Measurements from ENCODE around the gene CCR6. TPM values are rescaled to one million over a fixed set of nuclear protein-coding genes. Genes with fewer than 3 reads are reported as not detected.

The CCR6 gene
- total RNA-seq, 1 experiment from 2014 or later: not detected

DNA sequence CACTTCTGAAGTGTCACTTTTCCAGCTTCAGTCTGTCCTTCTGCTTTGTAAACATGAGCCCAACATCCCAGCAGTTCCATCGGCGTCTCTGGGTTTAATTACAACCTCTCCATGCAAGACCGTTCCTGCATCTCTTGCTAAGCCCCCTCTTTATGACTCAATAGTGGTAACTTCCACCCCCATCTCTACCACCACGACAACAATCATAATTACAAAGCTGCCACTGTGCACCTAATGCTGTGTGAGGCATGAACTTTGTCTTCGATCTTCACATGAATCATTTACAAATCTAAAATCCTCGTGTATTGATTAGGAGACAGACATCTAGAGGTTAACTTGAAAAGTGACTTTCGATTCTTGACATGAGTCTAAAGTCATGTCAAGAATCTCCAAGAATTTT, 4.9 kb upstream of the CCR6 start:
- Histone ChIP-seq H3K4me3 (ENCODE audit: low read length) (no peak overlapping the region), H4K20me1 (ENCODE audit: insufficient read depth, low read depth, low read length) (peaks cover 43% of the 10 kb centered on the region), H3K27ac (ENCODE audit: low read length) (no peak overlapping the region), H2AFZ (ENCODE audit: low read length) (no peak overlapping the region), H3K36me3 (ENCODE audit: insufficient read depth, low read length) (no peaks in the 10 kb centered on the region), H3K9me2 (replicated peaks; ENCODE audit: insufficient read depth, low read length) (no peaks in the 10 kb centered on the region), H3K4me1 (ENCODE audit: low read length) (peaks cover 58% of the 10 kb centered on the region), H3K9ac (ENCODE audit: low read length) (no peak overlapping the region), H3K79me2 (ENCODE audit: low read length) (no peaks in the 10 kb centered on the region), H3K27me3 (ENCODE audit: low read length) (no peaks in the 10 kb centered on the region), H3K4me2 (ENCODE audit: low read depth, low read length, poor library complexity, severe bottlenecking) (no peak overlapping the region), H3K9me3 (ENCODE audit: low read length) (peaks cover 3% of the 10 kb centered on the region; the same call in 1 of the 2 replicates)
- no peak for DNase-seq

DNA sequence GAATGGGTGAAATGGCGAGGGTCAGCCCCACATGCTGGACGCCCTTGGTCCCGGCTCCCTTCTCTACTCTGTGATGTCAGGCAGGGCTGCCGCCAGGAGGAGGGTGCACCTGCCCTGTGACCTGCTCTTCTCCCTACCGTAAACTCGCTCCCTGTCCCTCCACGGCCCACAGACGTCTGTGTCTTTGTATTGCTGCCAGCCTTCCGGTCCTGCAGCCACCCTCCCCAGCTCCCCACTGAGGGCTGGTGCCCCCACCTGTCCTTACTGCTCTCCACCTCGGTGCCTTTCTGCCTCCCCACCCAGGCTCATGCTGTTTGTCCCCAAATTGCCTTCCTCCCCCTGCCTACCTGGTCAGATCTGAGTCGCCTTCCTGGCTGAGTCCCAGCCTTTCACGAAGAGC, 4.1 kb upstream of the CCR6 start:
- peaks cover 37% of the 10 kb centered on the region for H4K20me1 ChIP-seq (ENCODE audit: insufficient read depth, low read depth, low read length)
- H3K9me2 ChIP-seq (replicated peaks; ENCODE audit: insufficient read depth, low read length): no peaks in the 10 kb centered on the region
- H3K4me1 ChIP-seq (ENCODE audit: low read length): peaks cover 51% of the 10 kb centered on the region
- no peak overlapping the region for H3K9ac ChIP-seq (ENCODE audit: low read length)
- DNase-seq: no peak
- H3K27ac ChIP-seq (ENCODE audit: low read length): no peak overlapping the region
- no peaks in the 10 kb centered on the region for H3K79me2 ChIP-seq (ENCODE audit: low read length)
- H3K4me3 ChIP-seq (ENCODE audit: low read length): no peak overlapping the region
- no peak overlapping the region for H2AFZ ChIP-seq (ENCODE audit: low read length)
- no peaks in the 10 kb centered on the region for H3K36me3 ChIP-seq (ENCODE audit: insufficient read depth, low read length)
- H3K9me3 ChIP-seq (ENCODE audit: low read length): peaks cover 3% of the 10 kb centered on the region; the same call in 1 of the 2 replicates
- no peaks in the 10 kb centered on the region for H3K27me3 ChIP-seq (ENCODE audit: low read length)
- H3K4me2 ChIP-seq (ENCODE audit: low read depth, low read length, poor library complexity, severe bottlenecking): no peak overlapping the region

DNA sequence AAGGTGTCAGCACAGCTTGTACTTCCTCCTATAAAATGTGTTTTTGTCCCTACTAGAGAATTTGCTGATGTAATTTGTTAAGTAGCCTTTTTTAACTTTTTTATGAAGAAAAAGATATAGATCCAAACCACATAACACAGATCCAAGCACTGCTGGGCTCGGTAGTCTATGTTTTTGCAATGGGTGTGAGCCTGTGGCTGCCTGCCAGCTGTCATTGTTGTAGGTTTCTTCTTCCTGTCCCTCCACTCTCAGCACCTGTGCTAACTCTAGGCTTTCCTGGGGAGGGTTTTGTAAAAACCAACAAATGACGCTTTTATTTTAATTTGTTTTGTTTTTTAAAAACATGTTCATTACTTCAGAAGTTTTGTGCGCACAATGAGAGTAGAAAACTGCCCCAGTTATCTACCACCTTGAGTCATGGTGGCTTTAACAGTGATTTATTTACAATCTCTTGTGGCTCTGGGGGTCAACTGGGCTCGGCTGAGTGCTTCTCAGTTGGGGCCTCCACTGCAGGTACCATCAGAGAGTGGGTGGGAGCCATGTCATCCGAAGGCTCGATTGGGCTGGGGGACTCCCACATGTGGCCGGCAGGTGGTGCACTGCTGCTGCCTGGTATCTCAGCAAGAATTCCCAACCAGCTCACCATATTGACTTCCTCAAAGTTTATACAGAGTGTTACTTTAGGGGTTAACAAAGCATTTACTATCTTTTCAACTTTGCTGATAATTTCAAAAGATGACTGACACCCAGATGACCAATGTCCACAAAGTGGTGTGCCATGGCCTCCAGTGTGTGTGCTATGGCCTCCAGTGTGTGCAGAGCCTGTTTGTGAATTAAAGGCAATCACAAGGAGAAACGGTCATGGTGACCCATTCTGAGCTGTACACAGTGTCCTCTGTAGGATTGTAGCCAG, 3.0 kb upstream of the CCR6 start:
- Histone ChIP-seq H3K9me3 (ENCODE audit: low read length) (peaks cover 3% of the 10 kb centered on the region; the same call in 1 of the 2 replicates), H3K36me3 (ENCODE audit: insufficient read depth, low read length) (no peaks in the 10 kb centered on the region), H3K79me2 (ENCODE audit: low read length) (no peaks in the 10 kb centered on the region), H3K9ac (ENCODE audit: low read length) (no peak overlapping the region), H3K27me3 (ENCODE audit: low read length) (no peaks in the 10 kb centered on the region), H4K20me1 (ENCODE audit: insufficient read depth, low read depth, low read length) (peaks cover 27% of the 10 kb centered on the region), H3K4me3 (ENCODE audit: low read length) (no peak overlapping the region), H3K4me2 (ENCODE audit: low read depth, low read length, poor library complexity, severe bottlenecking) (no peak overlapping the region), H3K4me1 (ENCODE audit: low read length) (peaks cover 40% of the 10 kb centered on the region), H2AFZ (ENCODE audit: low read length) (no peak overlapping the region), H3K9me2 (replicated peaks; ENCODE audit: insufficient read depth, low read length) (no peaks in the 10 kb centered on the region), H3K27ac (ENCODE audit: low read length) (no peak overlapping the region)
- no peak for DNase-seq

DNA sequence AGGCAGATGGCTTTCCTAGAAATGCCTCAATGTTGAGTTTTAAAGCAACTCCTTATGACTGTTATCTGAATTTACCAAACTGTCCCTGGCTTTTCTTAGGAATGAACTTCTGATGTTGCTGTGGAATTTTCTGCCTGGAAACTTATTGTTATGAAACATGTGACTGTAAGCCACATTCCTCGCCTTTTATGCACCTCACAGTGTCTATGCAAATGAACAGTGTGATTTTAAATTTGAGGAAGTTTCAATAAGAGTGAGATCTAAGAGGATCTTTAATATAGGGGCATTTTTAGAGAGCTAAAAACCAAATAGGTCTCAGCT, 2.4 kb upstream of the CCR6 start:
- Histone ChIP-seq H3K79me2 (ENCODE audit: low read length) (no peaks in the 10 kb centered on the region), H4K20me1 (ENCODE audit: insufficient read depth, low read depth, low read length) (peaks cover 23% of the 10 kb centered on the region; the same call in 1 of the 2 replicates), H3K27ac (ENCODE audit: low read length) (no peak overlapping the region), H3K4me1 (ENCODE audit: low read length) (peaks cover 35% of the 10 kb centered on the region), H3K27me3 (ENCODE audit: low read length) (no peaks in the 10 kb centered on the region), H2AFZ (ENCODE audit: low read length) (no peak overlapping the region), H3K4me3 (ENCODE audit: low read length) (no peak overlapping the region), H3K36me3 (ENCODE audit: insufficient read depth, low read length) (no peaks in the 10 kb centered on the region), H3K4me2 (ENCODE audit: low read depth, low read length, poor library complexity, severe bottlenecking) (no peak overlapping the region), H3K9me3 (ENCODE audit: low read length) (peaks cover 3% of the 10 kb centered on the region; the same call in 1 of the 2 replicates), H3K9me2 (replicated peaks; ENCODE audit: insufficient read depth, low read length) (no peaks in the 10 kb centered on the region), H3K9ac (ENCODE audit: low read length) (no peak overlapping the region)
- peak; percentile 52 for DNase-seq

DNA sequence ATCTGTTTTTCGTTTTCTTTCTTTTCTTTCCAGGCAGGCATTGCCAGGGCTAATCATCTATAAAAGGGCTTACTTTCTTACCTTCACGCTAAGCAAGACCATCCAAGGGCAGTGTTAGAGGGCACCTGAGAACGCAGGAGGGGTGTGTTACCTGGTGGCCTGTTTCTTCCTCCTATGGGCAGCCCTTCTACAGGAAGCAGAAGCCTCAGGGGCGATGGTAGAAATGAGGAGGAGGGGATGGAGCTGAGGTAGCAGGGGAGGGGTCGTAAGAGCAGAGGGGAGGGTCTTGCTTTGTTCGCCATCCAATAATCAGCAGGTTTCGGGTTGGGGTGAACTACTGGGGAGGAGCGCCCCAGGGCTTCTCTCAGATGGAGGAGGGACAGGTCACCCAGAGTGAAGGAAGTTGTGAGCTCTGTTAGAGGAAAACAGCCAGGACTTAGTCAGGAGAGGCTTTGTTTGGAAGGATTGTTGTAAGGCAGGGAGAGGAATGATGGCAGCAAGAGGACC, 1.5 kb upstream of the CCR6 start:
- no peak overlapping the region for H3K9ac ChIP-seq (ENCODE audit: low read length)
- H3K27ac ChIP-seq (ENCODE audit: low read length): no peak overlapping the region
- peaks cover 23% of the 10 kb centered on the region; the same call in 1 of the 2 replicates for H4K20me1 ChIP-seq (ENCODE audit: insufficient read depth, low read depth, low read length)
- DNase-seq: no peak
- H3K4me3 ChIP-seq (ENCODE audit: low read length): no peak overlapping the region
- H2AFZ ChIP-seq (ENCODE audit: low read length): no peak overlapping the region
- peaks cover 35% of the 10 kb centered on the region for H3K4me1 ChIP-seq (ENCODE audit: low read length)
- no peaks in the 10 kb centered on the region for H3K27me3 ChIP-seq (ENCODE audit: low read length)
- no peak overlapping the region for H3K4me2 ChIP-seq (ENCODE audit: low read depth, low read length, poor library complexity, severe bottlenecking)
- no peaks in the 10 kb centered on the region for H3K36me3 ChIP-seq (ENCODE audit: insufficient read depth, low read length)
- H3K9me2 ChIP-seq (replicated peaks; ENCODE audit: insufficient read depth, low read length): no peaks in the 10 kb centered on the region
- no peaks in the 10 kb centered on the region for H3K79me2 ChIP-seq (ENCODE audit: low read length)
- peaks cover 3% of the 10 kb centered on the region; the same call in 1 of the 2 replicates for H3K9me3 ChIP-seq (ENCODE audit: low read length)

DNA sequence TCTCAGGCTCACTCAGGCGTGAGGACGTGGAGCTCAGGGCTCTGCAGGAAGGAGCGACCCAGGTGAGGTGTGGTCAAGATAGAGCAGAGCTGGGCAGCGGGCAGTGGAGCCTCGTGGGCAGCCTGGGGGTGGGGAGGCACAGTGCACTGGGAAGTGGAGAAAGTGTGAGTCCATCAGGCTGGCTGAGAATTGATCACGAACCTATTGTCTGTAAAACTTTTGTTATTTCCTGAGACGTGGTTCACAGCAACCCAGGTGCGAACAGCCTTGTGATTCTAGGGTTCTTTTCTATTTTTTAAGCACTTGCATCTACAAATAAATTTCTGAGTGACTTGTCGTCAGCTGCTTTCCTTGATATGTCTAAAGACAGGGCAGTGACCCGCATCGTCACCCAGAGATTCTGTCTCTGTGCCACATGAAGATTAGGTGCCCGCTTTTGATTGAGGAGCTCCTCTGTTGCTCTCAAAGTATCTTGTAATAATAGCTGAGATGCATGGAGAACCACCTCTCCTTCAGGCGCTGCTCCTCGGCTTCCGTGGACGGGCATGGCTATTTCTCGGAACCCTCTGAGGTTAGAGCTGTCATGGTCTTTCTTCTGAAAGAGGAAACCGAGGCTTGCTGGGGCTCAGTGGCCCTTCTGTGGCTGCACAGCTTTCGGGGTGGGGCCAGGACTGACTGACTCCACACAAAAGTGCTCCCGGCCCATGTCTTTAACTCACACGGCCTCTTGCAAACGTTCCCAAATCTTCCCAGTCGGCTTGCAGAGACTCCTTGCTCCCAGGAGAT, 662 bp upstream of the CCR6 start:
- no peak overlapping the region for H3K9ac ChIP-seq (ENCODE audit: low read length)
- no peaks in the 10 kb centered on the region for H3K36me3 ChIP-seq (ENCODE audit: insufficient read depth, low read length)
- no peak overlapping the region for H3K27ac ChIP-seq (ENCODE audit: low read length)
- H2AFZ ChIP-seq (ENCODE audit: low read length): no peak overlapping the region
- H3K9me3 ChIP-seq (ENCODE audit: low read length): peaks cover 3% of the 10 kb centered on the region; the same call in 1 of the 2 replicates
- H4K20me1 ChIP-seq (ENCODE audit: insufficient read depth, low read depth, low read length): peaks cover 23% of the 10 kb centered on the region; the same call in 1 of the 2 replicates
- no peak for DNase-seq
- H3K79me2 ChIP-seq (ENCODE audit: low read length): no peaks in the 10 kb centered on the region
- H3K9me2 ChIP-seq (replicated peaks; ENCODE audit: insufficient read depth, low read length): no peaks in the 10 kb centered on the region
- H3K4me2 ChIP-seq (ENCODE audit: low read depth, low read length, poor library complexity, severe bottlenecking): no peak overlapping the region
- H3K27me3 ChIP-seq (ENCODE audit: low read length): no peaks in the 10 kb centered on the region
- no peak overlapping the region for H3K4me3 ChIP-seq (ENCODE audit: low read length)
- H3K4me1 ChIP-seq (ENCODE audit: low read length): peaks cover 35% of the 10 kb centered on the region

DNA sequence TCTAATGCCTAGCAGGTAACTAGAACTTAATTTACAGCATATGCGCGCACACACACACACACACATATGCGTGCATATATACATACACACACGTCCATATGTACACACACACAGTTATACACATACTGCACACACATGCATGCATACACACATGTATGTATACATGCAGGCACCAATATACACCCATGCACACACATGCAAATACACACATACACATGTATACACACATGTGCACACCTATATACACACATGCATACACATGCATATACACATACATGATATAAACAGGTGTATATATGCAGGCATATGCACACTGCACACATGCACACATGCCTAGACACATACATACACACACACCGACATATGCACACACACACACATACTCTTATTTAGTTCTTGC, 1.9 kb downstream of the CCR6 start:
- H3K27me3 ChIP-seq (ENCODE audit: low read length): no peaks in the 10 kb centered on the region
- H3K79me2 ChIP-seq (ENCODE audit: low read length): no peaks in the 10 kb centered on the region
- no peaks in the 10 kb centered on the region for H3K9me2 ChIP-seq (replicated peaks; ENCODE audit: insufficient read depth, low read length)
- H3K9me3 ChIP-seq (ENCODE audit: low read length): peaks cover 3% of the 10 kb centered on the region; the same call in 1 of the 2 replicates
- peaks cover 28% of the 10 kb centered on the region; the same call in 1 of the 2 replicates for H4K20me1 ChIP-seq (ENCODE audit: insufficient read depth, low read depth, low read length)
- H3K36me3 ChIP-seq (ENCODE audit: insufficient read depth, low read length): no peaks in the 10 kb centered on the region
- no peak overlapping the region for H2AFZ ChIP-seq (ENCODE audit: low read length)
- no peak overlapping the region for H3K9ac ChIP-seq (ENCODE audit: low read length)
- DNase-seq: no peak
- H3K4me1 ChIP-seq (ENCODE audit: low read length): peaks cover 29% of the 10 kb centered on the region
- H3K4me2 ChIP-seq (ENCODE audit: low read depth, low read length, poor library complexity, severe bottlenecking): no peak overlapping the region
- no peak overlapping the region for H3K4me3 ChIP-seq (ENCODE audit: low read length)
- H3K27ac ChIP-seq (ENCODE audit: low read length): no peak overlapping the region

DNA sequence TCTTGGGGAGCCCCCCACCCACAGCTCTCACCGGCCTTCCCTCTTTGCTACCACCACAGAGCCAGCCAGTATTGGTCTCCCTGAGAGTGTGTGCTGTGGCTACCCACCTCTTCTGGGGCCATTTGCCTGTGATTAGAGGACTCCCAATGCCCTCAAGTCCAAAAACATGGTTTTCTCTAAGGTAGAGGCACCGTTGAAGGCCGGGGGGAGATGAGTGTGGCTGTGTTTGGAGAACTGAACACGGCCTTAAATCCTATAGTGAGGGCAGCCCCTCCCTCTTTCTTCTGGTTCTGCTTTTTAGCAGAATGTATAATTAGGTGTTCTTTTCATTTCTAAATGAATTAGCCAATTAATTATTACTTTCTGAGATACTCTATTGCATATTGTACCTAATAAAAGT, 2.5 kb downstream of the CCR6 start:
- no peaks in the 10 kb centered on the region for H3K27me3 ChIP-seq (ENCODE audit: low read length)
- H2AFZ ChIP-seq (ENCODE audit: low read length): no peak overlapping the region
- no peaks in the 10 kb centered on the region for H3K9me2 ChIP-seq (replicated peaks; ENCODE audit: insufficient read depth, low read length)
- no peak overlapping the region for H3K4me2 ChIP-seq (ENCODE audit: low read depth, low read length, poor library complexity, severe bottlenecking)
- peaks cover 27% of the 10 kb centered on the region for H3K4me1 ChIP-seq (ENCODE audit: low read length)
- no peak overlapping the region for H3K4me3 ChIP-seq (ENCODE audit: low read length)
- H3K9ac ChIP-seq (ENCODE audit: low read length): no peak overlapping the region
- no peaks in the 10 kb centered on the region for H3K36me3 ChIP-seq (ENCODE audit: insufficient read depth, low read length)
- DNase-seq: no peak
- H3K79me2 ChIP-seq (ENCODE audit: low read length): no peaks in the 10 kb centered on the region
- no peaks in the 10 kb centered on the region for H3K9me3 ChIP-seq (ENCODE audit: low read length)
- H3K27ac ChIP-seq (ENCODE audit: low read length): no peak overlapping the region
- peaks cover 28% of the 10 kb centered on the region; the same call in 1 of the 2 replicates for H4K20me1 ChIP-seq (ENCODE audit: insufficient read depth, low read depth, low read length)
